SK-N-MC (cell line): ENCODE results near the gene FRMD3.

Experiments used
- EZH2 ChIP-seq: fragments of 200-600 bp; sonication (generic); IDR thresholded peaks from one replicate; pipeline ENCODE4 v1.6.1; 2017; ENCODE audit warnings: antibody characterized with exemption
- POLR2AphosphoS5 ChIP-seq: IDR thresholded peaks from 2 replicates; pipeline ENCODE4 v1.6.1; 2012; ENCODE audit warnings: mild to moderate bottlenecking, low read depth, low read length, borderline replicate concordance

GRCh38 chr9:83445703-83446265, 92.4 kb downstream of the FRMD3 start:
- TF ChIP-seq POLR2AphosphoS5 (no peak), EZH2 (no peak)
